Neuronal stem cell (in vitro differentiated cells): ENCODE results near the gene C10orf53.

Source experiments
- DNase-seq: peaks from one replicate; pipeline ENCODE4 v3.0.0-alpha.2; 2013; ENCODE audit warnings: low spot score
- H2AFZ ChIP-seq: one replicate; pipeline ENCODE4 v1.6.1; 2013; ENCODE audit warnings: mild to moderate bottlenecking, low read length, inconsistent platforms
- H2AK5ac ChIP-seq: 2 replicates; pipeline ENCODE4 v1.6.1; 2013; ENCODE audit warnings: low read depth, mild to moderate bottlenecking, inconsistent platforms, low read length, moderate library complexity, mixed read lengths
- H2BK120ac ChIP-seq: 2 replicates; pipeline ENCODE4 v1.6.1; 2013; ENCODE audit warnings: low read depth, mild to moderate bottlenecking, inconsistent platforms, low read length, moderate library complexity, mixed read lengths
- H2BK12ac ChIP-seq: one replicate; pipeline ENCODE4 v1.6.1; 2013; ENCODE audit warnings: low read length, inconsistent platforms
- H2BK15ac ChIP-seq: 2 replicates; pipeline ENCODE4 v1.6.1; 2013; ENCODE audit warnings: mild to moderate bottlenecking, low read length, inconsistent platforms, mixed read lengths
- H2BK5ac ChIP-seq: one replicate; pipeline ENCODE4 v1.6.1; 2013; ENCODE audit warnings: inconsistent platforms, mild to moderate bottlenecking, low read length, moderate library complexity
- H3K14ac ChIP-seq: one replicate; pipeline ENCODE4 v1.6.1; 2013; ENCODE audit warnings: low read length, inconsistent platforms
- H3K18ac ChIP-seq: 2 replicates; pipeline ENCODE4 v1.6.1; 2013; ENCODE audit warnings: low read length, inconsistent platforms
- H3K23ac ChIP-seq: 2 replicates; pipeline ENCODE4 v1.6.1; 2013; ENCODE audit warnings: low read depth, mild to moderate bottlenecking, mixed read lengths, low read length, inconsistent platforms; ENCODE audit not compliant: poor library complexity
- H3K27ac ChIP-seq: replicated peaks from 3 replicates; pipeline ENCODE4 v1.5.1; 2013; ENCODE audit warnings: low read length, inconsistent platforms
- H3K27me3 ChIP-seq, 3 experiments: 2 replicates each; pipeline ENCODE4 v1.6.1; 2013; ENCODE audit warnings: low read length in 3 of 3, mild to moderate bottlenecking in 2 of 3, inconsistent platforms in 1 of 3, low read depth in 1 of 3, mixed read lengths in 1 of 3, moderate library complexity in 1 of 3; ENCODE audit not compliant: control insufficient read depth in 3 of 3, insufficient read depth in 3 of 3
- H3K36me3 ChIP-seq, 2 donors: replicated peaks in 1 of 2; 2 replicates each; pipeline ENCODE4 v1.6.1; 2013; ENCODE audit warnings: low read length in 2 of 2; ENCODE audit not compliant: control insufficient read depth in 2 of 2, insufficient read depth in 2 of 2
- H3K4ac ChIP-seq: 2 replicates; pipeline ENCODE4 v1.6.1; 2013; ENCODE audit warnings: inconsistent platforms, mild to moderate bottlenecking, low read length, moderate library complexity
- H3K4me1 ChIP-seq, 2 donors: 1 replicate in 1 of 2; 2 replicates in 1 of 2; pipeline ENCODE4 v1.6.1; 2013; ENCODE audit warnings: low read length in 2 of 2, low read depth in 1 of 2; ENCODE audit not compliant: control insufficient read depth in 2 of 2, insufficient read depth in 1 of 2
- H3K4me2 ChIP-seq: one replicate; pipeline ENCODE4 v1.6.1; 2013; ENCODE audit warnings: mild to moderate bottlenecking, low read length, inconsistent platforms; ENCODE audit not compliant: insufficient read depth, poor library complexity, severe bottlenecking
- H3K4me3 ChIP-seq, 2 donors: 2 replicates each; pipeline ENCODE4 v1.5.1; 2013; ENCODE audit warnings: low read length in 2 of 2, mild to moderate bottlenecking in 2 of 2, inconsistent platforms in 1 of 2, moderate library complexity in 1 of 2
- H3K79me1 ChIP-seq: one replicate; pipeline ENCODE4 v1.6.1; 2013; ENCODE audit warnings: low read depth, mild to moderate bottlenecking, inconsistent platforms, low read length, moderate library complexity
- H3K9ac ChIP-seq: one replicate; pipeline ENCODE4 v1.6.1; 2013; ENCODE audit warnings: mild to moderate bottlenecking, low read depth, low read length, inconsistent platforms; ENCODE audit not compliant: poor library complexity
- H3K9me3 ChIP-seq, 2 donors: replicated peaks in 1 of 2; 2 replicates each; pipeline versions ENCODE3 to v1.6.1; 2013; ENCODE audit warnings: low read length in 2 of 2, mild to moderate bottlenecking in 2 of 2, inconsistent platforms in 1 of 2, low read depth in 1 of 2, mixed read lengths in 1 of 2, moderate library complexity in 1 of 2; ENCODE audit not compliant: control insufficient read depth in 2 of 2, insufficient read depth in 1 of 2
- H4K8ac ChIP-seq: one replicate; pipeline ENCODE4 v1.6.1; 2013; ENCODE audit warnings: low read depth, mild to moderate bottlenecking, inconsistent platforms, low read length, moderate library complexity
- H4K91ac ChIP-seq: one replicate; pipeline ENCODE4 v1.6.1; 2013; ENCODE audit warnings: low read length, low read depth, mild to moderate bottlenecking, inconsistent platforms; ENCODE audit not compliant: poor library complexity
- WGBS, 2 donors: extraction: QIAGEN DNeasy Blood & Tissue Kit; methylation state at CpG; one replicate each; pipeline ENCODE4 v1.1.7; 2013; ENCODE audit warnings: missing lambda C conversion rate in 2 of 2, mixed read lengths in 1 of 2; ENCODE audit not compliant: insufficient read length in 2 of 2, insufficient replicate concordance in 1 of 2; ENCODE audit errors: extremely low coverage in 2 of 2; 5-methylcytosine and 5-hydroxymethylcytosine counted together

C10orf53 gene

GRCh38 chr10:49644035-49644646 is 35.3 kb upstream of the C10orf53 start:
- H2BK5ac ChIP-seq, result no peak overlapping the region
- no peak overlapping the region for H3K14ac ChIP-seq
- H2BK120ac ChIP-seq, result no peak overlapping the region
- no peak overlapping the region for H2BK15ac ChIP-seq
- no peak overlapping the region for H4K8ac ChIP-seq
- no peak overlapping the region for H3K9ac ChIP-seq
- H2BK12ac ChIP-seq, result no peak overlapping the region
- H3K9me3 ChIP-seq, result no peaks in the 10 kb centered on the region
- no peak overlapping the region for H2AFZ ChIP-seq
- H2AK5ac ChIP-seq, result peak overlapping the region; percentile 37
- H3K18ac ChIP-seq, result peak overlapping the region; percentile 5
- H3K4me1 ChIP-seq, result peaks cover 0 to 1% of the 10 kb centered on the region in 2 donors
- no peak overlapping the region for H4K91ac ChIP-seq
- H3K4me3 ChIP-seq, result peak overlapping the region in 1 of 2 donors; percentile 16
- no peaks in the 10 kb centered on the region for H3K36me3 ChIP-seq
- no peak overlapping the region for H3K27ac ChIP-seq
- peak overlapping the region; percentile 35 for H3K23ac ChIP-seq
- H3K4ac ChIP-seq, result no peak overlapping the region
- DNase-seq, result no peak
- no peak overlapping the region for H3K4me2 ChIP-seq
- H3K79me1 ChIP-seq, result no peaks in the 10 kb centered on the region
- WGBS, 2 donors, result no CpG with 5 or more reads among the region's 7 CpGs
- H3K27me3 ChIP-seq, result peaks cover 0 to 29% (median 0%) of the 10 kb centered on the region in 3 experiments

- Histone ChIP-seq H4K8ac (no peak overlapping the region), H3K18ac (peak overlapping the region; percentile 15), H3K9ac (no peak overlapping the region), H2BK5ac (no peak overlapping the region), H2BK12ac (no peak overlapping the region), H3K23ac (no peak overlapping the region), H2AK5ac (no peak overlapping the region), H3K14ac (no peak overlapping the region), H3K4me2 (no peak overlapping the region), H2BK15ac (no peak overlapping the region), H3K4me3 (no peak overlapping the region), H3K27me3 (peaks cover 0 to 34% (median 0%) of the 10 kb centered on the region in 3 experiments), H4K91ac (no peak overlapping the region), H3K9me3 (no peaks in the 10 kb centered on the region), H3K36me3 (no peaks in the 10 kb centered on the region), H3K4ac (no peak overlapping the region), H2BK120ac (no peak overlapping the region), H3K79me1 (no peaks in the 10 kb centered on the region), H3K27ac (no peak overlapping the region), H2AFZ (no peak overlapping the region), H3K4me1 (peaks cover 0 to 1% of the 10 kb centered on the region in 2 donors)
- DNase-seq, result no peak
- WGBS, 2 donors, result no CpG with 5 or more reads among the region's 8 CpGs
Observed at GRCh38 chr10:49645417-49645816, 34.0 kb upstream of the C10orf53 start.

GRCh38 chr10:49645871-49646870 is 33.3 kb upstream of the C10orf53 start:
- Histone ChIP-seq H2AFZ (no peak overlapping the region), H3K9me3 (no peaks in the 10 kb centered on the region), H2AK5ac (peak overlapping the region; percentile 47), H4K8ac (no peak overlapping the region), H3K27ac (no peak overlapping the region), H3K27me3 (peaks cover 0 to 37% (median 0%) of the 10 kb centered on the region in 3 experiments), H3K36me3 (no peaks in the 10 kb centered on the region), H3K9ac (peak overlapping the region; percentile 31), H3K4me3 (no peak overlapping the region), H3K4ac (no peak overlapping the region), H3K14ac (peak overlapping the region; percentile 43), H4K91ac (no peak overlapping the region), H3K23ac (peak overlapping the region; percentile 92), H3K18ac (peak overlapping the region; percentile 85), H3K4me1 (peaks cover 0 to 1% of the 10 kb centered on the region in 2 donors), H2BK12ac (peak overlapping the region; percentile 31), H2BK120ac (no peak overlapping the region), H2BK15ac (no peak overlapping the region), H3K79me1 (no peaks in the 10 kb centered on the region), H3K4me2 (no peak overlapping the region), H2BK5ac (no peak overlapping the region)
- DNase-seq, result no peak
- WGBS, 2 donors, result no CpG with 5 or more reads among the region's 22 CpGs

GRCh38 chr10:49647554-49647953 is 31.9 kb upstream of the C10orf53 start:
- no peaks in the 10 kb centered on the region for H3K36me3 ChIP-seq
- peaks cover 0 to 29% (median 0%) of the 10 kb centered on the region in 3 experiments for H3K27me3 ChIP-seq
- no peak overlapping the region for H4K8ac ChIP-seq
- no peak overlapping the region for H2BK12ac ChIP-seq
- no peak overlapping the region for H2BK120ac ChIP-seq
- H3K14ac ChIP-seq, result no peak overlapping the region
- H4K91ac ChIP-seq, result no peak overlapping the region
- no peak overlapping the region for H2AK5ac ChIP-seq
- no peak overlapping the region for H3K23ac ChIP-seq
- peaks cover 0 to 2% of the 10 kb centered on the region in 2 donors for H3K4me1 ChIP-seq
- H2BK15ac ChIP-seq, result no peak overlapping the region
- H3K9me3 ChIP-seq, result no peaks in the 10 kb centered on the region
- no peak overlapping the region for H2AFZ ChIP-seq
- H2BK5ac ChIP-seq, result no peak overlapping the region
- no peak overlapping the region for H3K18ac ChIP-seq
- H3K79me1 ChIP-seq, result no peaks in the 10 kb centered on the region
- H3K27ac ChIP-seq, result no peak overlapping the region
- no peak overlapping the region for H3K4ac ChIP-seq
- H3K9ac ChIP-seq, result no peak overlapping the region
- no peak overlapping the region for H3K4me2 ChIP-seq
- H3K4me3 ChIP-seq, result no peak overlapping the region
- WGBS, 2 donors, result no CpG with 5 or more reads among the region's 4 CpGs
- no peak for DNase-seq
